Aorta (tissue), 5 donors: ENCODE data around the gene ASTN2. TPM values are rescaled to one million over a fixed set of nuclear protein-coding genes. Genes with fewer than 3 reads are reported as not detected.
"Not testable (repeated sequence)": the region's sequence is repeated elsewhere in the genome, so short reads cannot be mapped to it uniquely, and the experiment has no call there.

ENCODE experiments used
- ATAC-seq: fragments of 200-7000 bp; cut with Tn5 transposase; one replicate; pipeline ENCODE4 v1.9.1; 2022; ENCODE audit warnings: moderate library complexity; ENCODE audit not compliant: low FRiP score
- DNase-seq, 2 donors: peaks; one replicate each; pipeline ENCODE4 v3.0.0-alpha.2; 2020
- H3K27ac ChIP-seq, 2 donors: one replicate each; pipeline ENCODE4 v1.5.1; 2013; ENCODE audit warnings: low read length in 2 of 2, mild to moderate bottlenecking in 2 of 2, moderate library complexity in 2 of 2, control low read depth in 1 of 2, inconsistent platforms in 1 of 2, low read depth in 1 of 2
- H3K27me3 ChIP-seq, 2 donors: one replicate each; pipeline ENCODE4 v1.6.1; 2013; ENCODE audit warnings: control low read depth in 1 of 2, low read length in 1 of 2, mild to moderate bottlenecking in 1 of 2, moderate library complexity in 1 of 2; ENCODE audit not compliant: insufficient read depth in 2 of 2, control insufficient read depth in 1 of 2
- H3K36me3 ChIP-seq, 2 donors: one replicate each; pipeline ENCODE4 v1.6.1; 2013; ENCODE audit warnings: control low read depth in 1 of 2, low read length in 1 of 2, mild to moderate bottlenecking in 1 of 2; ENCODE audit not compliant: insufficient read depth in 2 of 2, control insufficient read depth in 1 of 2
- H3K4me1 ChIP-seq, 2 donors: one replicate each; pipeline ENCODE4 v1.6.1; 2013; ENCODE audit warnings: low read length in 2 of 2, control low read depth in 1 of 2, mild to moderate bottlenecking in 1 of 2, moderate library complexity in 1 of 2; ENCODE audit not compliant: insufficient read depth in 2 of 2, control insufficient read depth in 1 of 2
- H3K4me3 ChIP-seq, 2 donors: one replicate each; pipeline ENCODE4 v1.5.1; 2013; ENCODE audit warnings: low read length in 2 of 2, control low read depth in 1 of 2, mild to moderate bottlenecking in 1 of 2
- H3K9me3 ChIP-seq: one replicate; pipeline ENCODE4 v1.6.1; 2013; ENCODE audit warnings: mild to moderate bottlenecking, low read length; ENCODE audit not compliant: control insufficient read depth
- WGBS, 2 donors: extraction: QIAGEN DNeasy Blood & Tissue Kit; methylation state at CpG; one replicate each; pipeline ENCODE4 v1.1.7; 2013; 5-methylcytosine and 5-hydroxymethylcytosine counted together
- intact Hi-C, 2 donors: fragments of 100-400 bp; cut with DNase I; formaldehyde crosslinking; loops; one replicate each; pipeline versions ENCODE4 v1.14.2 to v1.15.0; 2022
- polyA plus RNA-seq, 2 donors: library from polyadenylated mRNA; stranded (reverse); fragments of 200-250 nt; gene quantifications; one replicate each; pipeline ENCODE4 v1.2.3, GENCODE V29; 2013
- total RNA-seq, 2 donors: library from RNA; stranded (reverse); fragmentation: NEBNext Ultra II Directional; extraction: Animal tissue kit (Norgen Biotek cat#: 25700); gene quantifications; one replicate each; pipeline ENCODE4 v1.2.1, GENCODE V29; 2021
- donor health status: healthy with polysubstance abuse.
- donor health status: Bipolar disorder and iron deficiency.
- donor health status: DM: no; HTN: no; CAD: no.
- donor health status: DM: no; HTN: no; CAD: no.
- donor health status: DM: yes; HTN: yes; CAD: no.

The ASTN2 gene
- total and polyA plus RNA-seq, 4 donors = 1.0 to 7.5 (median 4.4) TPM

DNA sequence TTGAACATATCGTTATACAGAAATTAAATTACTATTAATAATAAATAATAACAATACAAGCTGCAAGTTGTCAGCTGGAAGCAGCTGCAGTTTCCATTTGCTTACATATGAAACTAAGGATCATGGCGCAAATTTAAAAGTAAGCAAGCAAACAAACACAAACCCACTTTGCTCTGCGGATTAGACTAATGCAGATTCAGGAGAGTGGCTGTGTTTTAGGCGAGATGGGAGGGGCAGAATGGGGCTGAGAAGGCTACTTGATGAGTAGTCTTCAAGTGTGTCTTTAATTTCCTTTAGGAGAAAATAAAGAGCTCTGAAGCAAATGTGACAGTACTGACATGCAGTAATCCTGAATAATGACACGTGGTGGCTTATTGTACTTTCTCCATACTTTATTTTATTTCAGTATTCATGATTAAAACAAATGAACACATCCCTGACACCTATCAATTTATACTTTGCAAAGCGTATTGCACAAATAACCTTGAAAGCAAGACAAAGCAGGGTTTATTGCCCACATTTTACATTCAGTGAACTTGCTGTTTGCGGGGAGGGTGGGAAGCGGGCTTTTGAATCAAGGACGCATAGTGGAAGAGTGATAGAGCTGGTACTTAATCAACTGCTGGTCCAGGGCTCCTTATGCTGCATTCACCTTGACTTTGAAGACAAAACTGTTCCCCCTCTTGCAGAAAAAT lies 949.1 kb downstream of the ASTN2 start:
- H3K9me3 ChIP-seq = no peaks in the 10 kb centered on the region
- WGBS, 2 donors = 87 to 91% methylated on average over 9 of the region's 9 CpGs
- DNase-seq (no peak), ATAC-seq (no peak)
- no peak overlapping the region for H3K4me3 ChIP-seq
- H3K36me3 ChIP-seq = no peaks in the 10 kb centered on the region
- intact Hi-C loops = loop anchor here in 1 of 2 donors (2.0 kb wide), 1 partner anchor 41 kb away; no protein-coding TSS in a partner anchor
- no peaks in the 10 kb centered on the region for H3K4me1 ChIP-seq
- H3K27me3 ChIP-seq = no peaks in the 10 kb centered on the region
- H3K27ac ChIP-seq = no peak overlapping the region

DNA sequence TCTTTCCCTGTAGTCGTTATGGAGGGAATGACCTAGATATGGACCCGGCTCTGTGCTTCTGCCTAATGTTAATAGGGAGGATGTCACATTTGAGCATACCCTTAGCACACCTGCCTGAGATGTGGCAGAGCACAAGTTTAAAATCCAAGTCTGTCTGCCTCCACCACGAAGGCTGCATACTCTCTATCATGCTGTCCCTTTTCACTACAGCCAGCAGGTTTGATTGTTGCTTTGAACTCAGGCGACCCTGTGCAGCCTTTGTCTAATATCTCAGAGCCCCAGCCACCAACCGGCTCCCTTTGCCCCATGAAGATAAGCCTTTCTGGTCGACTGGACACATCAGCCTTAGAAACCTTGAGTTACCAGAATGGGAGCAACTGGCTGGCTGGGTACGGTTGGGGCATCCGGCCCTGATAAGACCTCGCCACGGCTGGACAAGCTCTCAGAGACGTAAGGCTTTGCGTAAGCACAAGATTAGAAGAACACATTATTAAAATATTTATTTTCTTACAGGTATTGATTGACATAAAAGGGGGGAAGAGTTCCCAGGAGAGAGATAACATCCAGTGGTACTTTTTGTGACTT lies 949.8 kb downstream of the ASTN2 start:
- intact Hi-C loops = no loop called here
- H3K9me3 ChIP-seq = no peaks in the 10 kb centered on the region
- WGBS, 2 donors = 71 to 73% methylated on average over 12 of the region's 12 CpGs
- no peaks in the 10 kb centered on the region for H3K36me3 ChIP-seq
- H3K27ac ChIP-seq = no peak overlapping the region
- H3K4me3 ChIP-seq = no peak overlapping the region
- ATAC-seq = no peak
- no peaks in the 10 kb centered on the region for H3K4me1 ChIP-seq
- DNase-seq = no peak
- H3K27me3 ChIP-seq = peaks cover 0 to 1% of the 10 kb centered on the region in 2 donors

DNA sequence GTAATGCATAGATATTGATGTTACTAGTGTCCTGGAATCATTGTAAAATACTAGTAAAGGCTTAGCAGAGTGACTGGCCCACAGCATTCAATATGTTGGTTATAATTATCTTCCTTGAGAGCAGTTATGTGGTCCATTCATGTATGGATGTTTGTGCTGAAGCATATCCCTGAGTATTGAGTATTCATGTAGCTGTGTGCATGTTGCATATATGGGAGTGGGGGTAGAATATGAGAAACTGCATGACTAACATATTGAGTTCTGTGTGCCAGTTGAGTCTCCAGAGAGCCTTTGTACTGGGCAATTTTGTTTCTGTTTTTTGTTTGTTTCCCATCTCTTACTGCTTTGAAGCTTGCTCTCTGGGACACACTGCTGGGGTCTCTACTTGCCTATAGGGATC lies 950.4 kb downstream of the ASTN2 start:
- Histone ChIP-seq H3K9me3 (no peaks in the 10 kb centered on the region), H3K4me3 (no peak overlapping the region), H3K27ac (no peak overlapping the region), H3K27me3 (peaks cover 0 to 1% of the 10 kb centered on the region in 2 donors), H3K36me3 (no peaks in the 10 kb centered on the region), H3K4me1 (no peaks in the 10 kb centered on the region)
- no peak for DNase-seq
- no peak for ATAC-seq
- intact Hi-C loops = no loop called here

GRCh38 chr9:116461632-116462031 lies 953.2 kb downstream of the ASTN2 start:
- no peak for DNase-seq
- Histone ChIP-seq H3K9me3 (no peaks in the 10 kb centered on the region), H3K36me3 (no peaks in the 10 kb centered on the region), H3K4me1 (no peaks in the 10 kb centered on the region), H3K27ac (no peak overlapping the region), H3K4me3 (no peak overlapping the region), H3K27me3 (peaks cover 0 to 1% of the 10 kb centered on the region in 2 donors)
- 95% methylated on average over 3 of the region's 3 CpGs for WGBS, 2 donors
- intact Hi-C loops = no loop called here
- no peak for ATAC-seq

DNA sequence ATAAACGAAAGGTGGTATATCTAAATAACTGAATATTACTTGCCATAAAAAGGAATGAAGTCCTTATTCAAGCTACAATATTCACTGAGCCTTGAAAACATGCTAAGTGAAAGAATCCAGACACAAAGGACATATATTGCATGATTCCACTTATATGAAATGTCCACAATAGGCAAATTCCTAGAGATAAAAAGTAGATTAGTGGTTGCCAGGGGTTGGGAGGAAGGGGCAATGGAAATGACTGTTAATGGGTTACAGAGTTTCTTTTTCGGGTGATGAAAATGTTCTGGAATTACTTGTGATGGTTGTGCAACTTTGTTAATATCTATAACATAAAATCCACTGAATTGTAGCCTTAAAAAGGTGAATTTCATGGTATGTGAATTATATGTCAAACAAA lies 954.8 kb downstream of the ASTN2 start:
- Histone ChIP-seq H3K36me3 (no peaks in the 10 kb centered on the region), H3K27me3 (peaks cover 0 to 1% of the 10 kb centered on the region in 2 donors), H3K4me3 (no peak overlapping the region), H3K4me1 (no peaks in the 10 kb centered on the region), H3K27ac (no peak overlapping the region), H3K9me3 (no peaks in the 10 kb centered on the region)
- DNase-seq (no peak), ATAC-seq (no peak)
- WGBS, 2 donors = 72 to 78% methylated on average over 2 of the region's 2 CpGs
- intact Hi-C loops = no loop called here

GRCh38 chr9:116459576-116459975 lies 955.3 kb downstream of the ASTN2 start:
- Histone ChIP-seq H3K27me3 (peaks cover 0 to 1% of the 10 kb centered on the region in 2 donors), H3K9me3 (no peaks in the 10 kb centered on the region), H3K4me3 (no peak overlapping the region), H3K36me3 (no peaks in the 10 kb centered on the region), H3K27ac (no peak overlapping the region), H3K4me1 (no peaks in the 10 kb centered on the region)
- no peak for ATAC-seq
- no peak for DNase-seq
- WGBS, 2 donors = 70 to 79% methylated on average over 3 of the region's 3 CpGs
- intact Hi-C loops = no loop called here

- no peaks in the 10 kb centered on the region for H3K9me3 ChIP-seq
- peaks cover 0 to 1% of the 10 kb centered on the region in 2 donors for H3K27me3 ChIP-seq
- DNase-seq (no peak), ATAC-seq (no peak)
- H3K27ac ChIP-seq = no peak overlapping the region
- no peaks in the 10 kb centered on the region for H3K36me3 ChIP-seq
- WGBS, 2 donors = 92 to 99% methylated on average over 2 of the region's 2 CpGs
- H3K4me1 ChIP-seq = no peaks in the 10 kb centered on the region
- intact Hi-C loops = no loop called here
- no peak overlapping the region for H3K4me3 ChIP-seq
Observed at GRCh38 chr9:116456490-116457088, 958.3 kb downstream of the ASTN2 start.

DNA sequence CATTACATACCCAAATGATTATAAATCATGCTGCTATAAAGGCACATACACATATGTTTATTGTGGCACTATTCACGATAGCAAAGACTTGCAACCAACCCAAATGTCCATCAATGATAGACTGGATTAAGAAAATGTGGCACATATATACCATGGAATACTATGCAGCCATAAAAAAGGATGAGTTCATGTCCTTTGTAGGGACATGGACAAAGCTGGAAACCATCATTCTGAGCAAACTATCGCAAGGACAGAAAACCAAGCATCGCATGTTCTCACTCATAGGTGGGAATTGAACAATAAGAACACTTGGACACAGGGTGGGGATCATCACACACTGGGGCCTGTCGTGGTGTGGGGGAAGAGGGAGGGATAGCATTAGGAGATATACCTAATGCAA lies 960.3 kb downstream of the ASTN2 start:
- H3K27me3 ChIP-seq, H3K36me3 ChIP-seq, H3K4me1 ChIP-seq, H3K9me3 ChIP-seq, ATAC-seq, intact Hi-C loops, DNase-seq, H3K27ac ChIP-seq, H3K4me3 ChIP-seq: not testable (repeated sequence)
- 95 to 96% methylated on average over 4 of the region's 4 CpGs for WGBS, 2 donors

DNA sequence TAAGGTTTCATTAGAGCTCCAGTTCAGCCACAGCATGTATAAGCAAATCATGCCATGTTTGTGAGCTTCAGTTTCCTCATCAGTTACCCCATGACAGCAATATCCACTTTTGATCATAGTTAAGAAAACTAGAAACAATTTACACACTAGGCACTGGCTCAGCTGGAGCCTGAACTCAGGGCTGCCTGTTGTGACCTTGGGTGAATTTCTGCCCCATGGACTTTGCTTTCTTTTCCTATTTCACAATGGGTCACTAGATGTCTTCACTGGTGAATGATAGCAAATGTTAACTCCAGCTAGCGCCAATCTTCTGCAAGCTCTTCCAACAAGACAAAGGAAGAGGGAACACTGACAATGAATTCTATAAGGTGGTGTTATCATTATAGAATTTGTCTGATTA lies 961.1 kb downstream of the ASTN2 start:
- H3K9me3 ChIP-seq = no peaks in the 10 kb centered on the region
- H3K36me3 ChIP-seq = no peaks in the 10 kb centered on the region
- no peak overlapping the region for H3K27ac ChIP-seq
- no peak for ATAC-seq
- 99 to 100% methylated on average over 1 of the region's 1 CpG for WGBS, 2 donors
- no peaks in the 10 kb centered on the region for H3K27me3 ChIP-seq
- H3K4me3 ChIP-seq = no peak overlapping the region
- H3K4me1 ChIP-seq = no peaks in the 10 kb centered on the region
- intact Hi-C loops = no loop called here
- no peak for DNase-seq
